ENCODE results near the gene DGUOK.

DNA sequence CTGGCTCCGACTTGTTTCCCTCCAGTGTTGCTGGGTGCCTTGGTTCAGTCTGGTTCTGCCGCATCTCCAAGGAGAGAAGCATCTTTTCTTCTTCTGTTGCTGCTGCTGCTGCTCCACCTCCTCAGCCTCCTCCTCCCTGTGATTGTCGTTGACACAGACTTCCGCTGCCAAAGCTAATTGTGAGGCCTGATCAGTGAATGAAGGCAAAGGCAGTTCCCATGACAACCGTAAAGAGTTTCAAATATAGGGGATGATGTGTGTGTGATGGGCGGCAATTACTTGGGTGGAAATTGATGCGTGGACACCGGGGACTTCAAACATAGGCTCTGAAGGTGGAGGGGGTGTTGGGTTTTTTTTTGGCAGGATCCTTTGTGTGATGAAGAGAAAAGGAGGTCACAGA is 71.8 kb downstream of the DGUOK start:
- TF ChIP-seq, protein P1, sequence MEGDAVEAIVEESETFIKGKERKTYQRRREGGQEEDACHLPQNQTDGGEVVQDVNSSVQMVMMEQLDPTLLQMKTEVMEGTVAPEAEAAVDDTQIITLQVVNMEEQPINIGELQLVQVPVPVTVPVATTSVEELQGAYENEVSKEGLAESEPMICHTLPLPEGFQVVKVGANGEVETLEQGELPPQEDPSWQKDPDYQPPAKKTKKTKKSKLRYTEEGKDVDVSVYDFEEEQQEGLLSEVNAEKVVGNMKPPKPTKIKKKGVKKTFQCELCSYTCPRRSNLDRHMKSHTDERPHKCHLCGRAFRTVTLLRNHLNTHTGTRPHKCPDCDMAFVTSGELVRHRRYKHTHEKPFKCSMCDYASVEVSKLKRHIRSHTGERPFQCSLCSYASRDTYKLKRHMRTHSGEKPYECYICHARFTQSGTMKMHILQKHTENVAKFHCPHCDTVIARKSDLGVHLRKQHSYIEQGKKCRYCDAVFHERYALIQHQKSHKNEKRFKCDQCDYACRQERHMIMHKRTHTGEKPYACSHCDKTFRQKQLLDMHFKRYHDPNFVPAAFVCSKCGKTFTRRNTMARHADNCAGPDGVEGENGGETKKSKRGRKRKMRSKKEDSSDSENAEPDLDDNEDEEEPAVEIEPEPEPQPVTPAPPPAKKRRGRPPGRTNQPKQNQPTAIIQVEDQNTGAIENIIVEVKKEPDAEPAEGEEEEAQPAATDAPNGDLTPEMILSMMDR (optimal IDR thresholded peaks at IDR 0.05 in 1 of 3, IDR thresholded peaks at IDR 0.05 in 1 of 3, conservative IDR thresholded peaks at IDR 0.05 in 1 of 3; ENCODE audit: extremely low read depth in 1 of 3, insufficient read depth in 2 of 3, low read length in 3 of 3), result no peak
- no peak for TF ChIP-seq EZH2 (IDR thresholded peaks at IDR 0.05; ENCODE audit: low read length)
